ENCODE data around the gene PATJ.

PATJ gene

GRCh38 chr1:62040450-62040849 lies 298.2 kb downstream of the PATJ start:
- no peak for DNase-seq
- Histone ChIP-seq H3K9me3 (ENCODE audit: control extremely low read depth in 1 of 5, control insufficient read depth in 4 of 5, insufficient read depth in 2 of 5, low read depth in 1 of 5, low read length in 4 of 5) (no peaks in the 10 kb centered on the region), H3K4me3 (ENCODE audit: control insufficient read depth in 1 of 7, extremely low read depth in 1 of 7, insufficient read depth in 4 of 7, low read depth in 2 of 7, low read length in 6 of 7) (no peak overlapping the region), H3K4me1 (ENCODE audit: control extremely low read depth in 1 of 4, control insufficient read depth in 4 of 4, insufficient read depth in 4 of 4, low read length in 3 of 4) (peaks cover 0 to 3% (median under 1%) of the 10 kb centered on the region in 4 experiments), H3K36me3 (ENCODE audit: control insufficient read depth in 4 of 4, insufficient read depth in 4 of 4, low read length in 3 of 4) (no peaks in the 10 kb centered on the region), H3K27ac (ENCODE audit: insufficient read depth in 1 of 2, low read depth in 1 of 2, low read length in 2 of 2, poor library complexity in 1 of 2, severe bottlenecking in 2 of 2) (no peak overlapping the region), H3K27me3 (replicated peaks in 2 of 5; ENCODE audit: control insufficient read depth in 4 of 5, insufficient read depth in 5 of 5, low read length in 4 of 5) (no peaks in the 10 kb centered on the region)
- ChIA-PET POLR2A (no interaction called here), CTCF (no interaction called here)
- 100% methylated on average over 1 of the region's 2 CpGs for WGBS (ENCODE audit: insufficient coverage)

GRCh38 chr1:62040973-62041372 lies 298.7 kb downstream of the PATJ start:
- Histone ChIP-seq H3K27me3 (replicated peaks in 2 of 5; ENCODE audit: control insufficient read depth in 4 of 5, insufficient read depth in 5 of 5, low read length in 4 of 5) (no peaks in the 10 kb centered on the region), H3K27ac (ENCODE audit: insufficient read depth in 1 of 2, low read depth in 1 of 2, low read length in 2 of 2, poor library complexity in 1 of 2, severe bottlenecking in 2 of 2) (no peak overlapping the region), H3K4me1 (ENCODE audit: control extremely low read depth in 1 of 4, control insufficient read depth in 4 of 4, insufficient read depth in 4 of 4, low read length in 3 of 4) (peaks cover 0 to 7% (median 2%) of the 10 kb centered on the region in 4 experiments), H3K4me3 (ENCODE audit: control insufficient read depth in 1 of 7, extremely low read depth in 1 of 7, insufficient read depth in 4 of 7, low read depth in 2 of 7, low read length in 6 of 7) (no peak overlapping the region), H3K36me3 (ENCODE audit: control insufficient read depth in 4 of 4, insufficient read depth in 4 of 4, low read length in 3 of 4) (no peaks in the 10 kb centered on the region), H3K9me3 (ENCODE audit: control extremely low read depth in 1 of 5, control insufficient read depth in 4 of 5, insufficient read depth in 2 of 5, low read depth in 1 of 5, low read length in 4 of 5) (no peaks in the 10 kb centered on the region)
- ChIA-PET CTCF (no interaction called here), POLR2A (no interaction called here)
- DNase-seq, result no peak

GRCh38 chr1:62043154-62043553 lies 300.9 kb downstream of the PATJ start:
- Histone ChIP-seq H3K4me1 (ENCODE audit: control extremely low read depth in 1 of 4, control insufficient read depth in 4 of 4, insufficient read depth in 4 of 4, low read length in 3 of 4) (peaks cover 0 to 7% (median 2%) of the 10 kb centered on the region in 4 experiments), H3K27ac (ENCODE audit: insufficient read depth in 1 of 2, low read depth in 1 of 2, low read length in 2 of 2, poor library complexity in 1 of 2, severe bottlenecking in 2 of 2) (no peak overlapping the region), H3K9me3 (ENCODE audit: control extremely low read depth in 1 of 5, control insufficient read depth in 4 of 5, insufficient read depth in 2 of 5, low read depth in 1 of 5, low read length in 4 of 5) (no peaks in the 10 kb centered on the region), H3K27me3 (replicated peaks in 2 of 5; ENCODE audit: control insufficient read depth in 4 of 5, insufficient read depth in 5 of 5, low read length in 4 of 5) (no peaks in the 10 kb centered on the region), H3K4me3 (ENCODE audit: control insufficient read depth in 1 of 7, extremely low read depth in 1 of 7, insufficient read depth in 4 of 7, low read depth in 2 of 7, low read length in 6 of 7) (no peak overlapping the region), H3K36me3 (ENCODE audit: control insufficient read depth in 4 of 4, insufficient read depth in 4 of 4, low read length in 3 of 4) (no peaks in the 10 kb centered on the region)
- DNase-seq, result no peak
- POLR2A ChIA-PET, result no interaction called here
- CTCF ChIA-PET, result interaction anchor here (0.5 to 2.0 kb wide), 2 partner anchors 10 to 1948 kb away, joined by 3 to 6 read pairs; no protein-coding TSS in a partner anchor

GRCh38 chr1:62045574-62045973 lies 303.3 kb downstream of the PATJ start:
- Histone ChIP-seq H3K9me3 (ENCODE audit: control extremely low read depth in 1 of 5, control insufficient read depth in 4 of 5, insufficient read depth in 2 of 5, low read depth in 1 of 5, low read length in 4 of 5) (no peaks in the 10 kb centered on the region), H3K27me3 (replicated peaks in 2 of 5; ENCODE audit: control insufficient read depth in 4 of 5, insufficient read depth in 5 of 5, low read length in 4 of 5) (no peaks in the 10 kb centered on the region), H3K27ac (ENCODE audit: insufficient read depth in 1 of 2, low read depth in 1 of 2, low read length in 2 of 2, poor library complexity in 1 of 2, severe bottlenecking in 2 of 2) (no peak overlapping the region), H3K4me3 (ENCODE audit: control insufficient read depth in 1 of 7, extremely low read depth in 1 of 7, insufficient read depth in 4 of 7, low read depth in 2 of 7, low read length in 6 of 7) (no peak overlapping the region), H3K4me1 (ENCODE audit: control extremely low read depth in 1 of 4, control insufficient read depth in 4 of 4, insufficient read depth in 4 of 4, low read length in 3 of 4) (peaks cover 0 to 7% (median 2%) of the 10 kb centered on the region in 4 experiments), H3K36me3 (ENCODE audit: control insufficient read depth in 4 of 4, insufficient read depth in 4 of 4, low read length in 3 of 4) (no peaks in the 10 kb centered on the region)
- WGBS (ENCODE audit: insufficient coverage), result 89% methylated on average over 1 of the region's 6 CpGs
- CTCF ChIA-PET, result interaction anchor here (0.6 to 1.6 kb wide), 3 partner anchors 11 to 40 kb away, joined by 3 to 6 read pairs (median 4); no protein-coding TSS in a partner anchor
- POLR2A ChIA-PET, result no interaction called here
- DNase-seq, result peak; percentile 18 to 84 (median 74)

- H3K27ac ChIP-seq (ENCODE audit: insufficient read depth in 1 of 2, low read depth in 1 of 2, low read length in 2 of 2, poor library complexity in 1 of 2, severe bottlenecking in 2 of 2), result no peak overlapping the region
- CTCF ChIA-PET, result interaction anchor here (0.6 kb wide), 1 partner anchor 698 kb away, joined by 3 read pairs; no protein-coding TSS in a partner anchor
- H3K27me3 ChIP-seq (replicated peaks in 2 of 5; ENCODE audit: control insufficient read depth in 4 of 5, insufficient read depth in 5 of 5, low read length in 4 of 5), result no peaks in the 10 kb centered on the region
- WGBS (ENCODE audit: insufficient coverage), result 90% methylated on average over 4 of the region's 7 CpGs
- no peaks in the 10 kb centered on the region for H3K36me3 ChIP-seq (ENCODE audit: control insufficient read depth in 4 of 4, insufficient read depth in 4 of 4, low read length in 3 of 4)
- no peak overlapping the region for H3K4me3 ChIP-seq (ENCODE audit: control insufficient read depth in 1 of 7, extremely low read depth in 1 of 7, insufficient read depth in 4 of 7, low read depth in 2 of 7, low read length in 6 of 7)
- POLR2A ChIA-PET, result no interaction called here
- no peaks in the 10 kb centered on the region for H3K9me3 ChIP-seq (ENCODE audit: control extremely low read depth in 1 of 5, control insufficient read depth in 4 of 5, insufficient read depth in 2 of 5, low read depth in 1 of 5, low read length in 4 of 5)
- H3K4me1 ChIP-seq (ENCODE audit: control extremely low read depth in 1 of 4, control insufficient read depth in 4 of 4, insufficient read depth in 4 of 4, low read length in 3 of 4), result peaks cover 0 to 7% (median 2%) of the 10 kb centered on the region in 4 experiments
- DNase-seq, result no peak
Measured at GRCh38 chr1:62046927-62047326, 304.6 kb downstream of the PATJ start.

- Histone ChIP-seq H3K4me3 (ENCODE audit: control insufficient read depth in 1 of 7, extremely low read depth in 1 of 7, insufficient read depth in 4 of 7, low read depth in 2 of 7, low read length in 6 of 7) (no peak overlapping the region), H3K27ac (ENCODE audit: insufficient read depth in 1 of 2, low read depth in 1 of 2, low read length in 2 of 2, poor library complexity in 1 of 2, severe bottlenecking in 2 of 2) (no peak overlapping the region), H3K9me3 (ENCODE audit: control extremely low read depth in 1 of 5, control insufficient read depth in 4 of 5, insufficient read depth in 2 of 5, low read depth in 1 of 5, low read length in 4 of 5) (no peaks in the 10 kb centered on the region), H3K27me3 (replicated peaks in 2 of 5; ENCODE audit: control insufficient read depth in 4 of 5, insufficient read depth in 5 of 5, low read length in 4 of 5) (no peaks in the 10 kb centered on the region), H3K36me3 (ENCODE audit: control insufficient read depth in 4 of 4, insufficient read depth in 4 of 4, low read length in 3 of 4) (no peaks in the 10 kb centered on the region), H3K4me1 (ENCODE audit: control extremely low read depth in 1 of 4, control insufficient read depth in 4 of 4, insufficient read depth in 4 of 4, low read length in 3 of 4) (peaks cover 0 to 7% (median 2%) of the 10 kb centered on the region in 4 experiments)
- ChIA-PET CTCF (interaction anchor here (0.7 kb wide), 1 partner anchor 1441 kb away, joined by 3 read pairs; no protein-coding TSS in a partner anchor), POLR2A (no interaction called here)
- no peak for DNase-seq
- WGBS (ENCODE audit: insufficient coverage), result 95% methylated on average over 3 of the region's 3 CpGs
Measured at GRCh38 chr1:62050165-62050564, 307.9 kb downstream of the PATJ start.

GRCh38 chr1:62052946-62053345 lies 310.7 kb downstream of the PATJ start:
- no peak overlapping the region for H3K4me3 ChIP-seq (ENCODE audit: control insufficient read depth in 1 of 7, extremely low read depth in 1 of 7, insufficient read depth in 4 of 7, low read depth in 2 of 7, low read length in 6 of 7)
- ChIA-PET CTCF (interaction anchor here (0.6 kb wide), 1 partner anchor 20 kb away, joined by 3 read pairs; no protein-coding TSS in a partner anchor), POLR2A (no interaction called here)
- no peak overlapping the region for H3K27ac ChIP-seq (ENCODE audit: insufficient read depth in 1 of 2, low read depth in 1 of 2, low read length in 2 of 2, poor library complexity in 1 of 2, severe bottlenecking in 2 of 2)
- H3K27me3 ChIP-seq (replicated peaks in 2 of 5; ENCODE audit: control insufficient read depth in 4 of 5, insufficient read depth in 5 of 5, low read length in 4 of 5), result no peaks in the 10 kb centered on the region
- no peak for DNase-seq
- no peaks in the 10 kb centered on the region for H3K4me1 ChIP-seq (ENCODE audit: control extremely low read depth in 1 of 4, control insufficient read depth in 4 of 4, insufficient read depth in 4 of 4, low read length in 3 of 4)
- no peaks in the 10 kb centered on the region for H3K36me3 ChIP-seq (ENCODE audit: control insufficient read depth in 4 of 4, insufficient read depth in 4 of 4, low read length in 3 of 4)
- H3K9me3 ChIP-seq (ENCODE audit: control extremely low read depth in 1 of 5, control insufficient read depth in 4 of 5, insufficient read depth in 2 of 5, low read depth in 1 of 5, low read length in 4 of 5), result no peaks in the 10 kb centered on the region

All from common myeloid progenitor, CD34-positive (primary cell).